ENCODE measurements around the gene IQCF2. TPM values are rescaled to one million over a fixed set of nuclear protein-coding genes. Genes with fewer than 3 reads are reported as not detected.
"Not testable (repeated sequence)": the region's sequence is repeated elsewhere in the genome, so short reads cannot be mapped to it uniquely, and the experiment has no call there.

IQCF2 gene
- total RNA-seq, 1 donor, result not detected

DNA sequence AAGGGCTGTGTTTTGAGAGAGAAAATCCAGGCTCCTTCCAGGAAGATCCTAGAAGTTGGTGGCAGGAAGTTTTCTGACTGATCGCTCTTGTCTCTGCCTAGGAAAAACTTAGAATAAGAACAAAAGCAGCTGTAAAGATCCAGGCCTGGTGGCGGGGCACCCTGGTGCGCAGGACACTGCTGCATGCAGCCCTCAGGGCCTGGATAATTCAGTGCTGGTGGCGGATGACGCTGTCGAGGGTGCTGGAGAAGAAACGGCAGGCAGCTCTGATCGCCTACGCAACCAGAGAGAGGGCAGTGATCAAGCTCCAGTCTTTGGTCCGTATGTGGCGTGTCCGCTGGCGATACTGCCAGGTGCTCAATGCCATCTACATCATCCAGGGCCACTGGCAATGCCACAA is 1.5 kb downstream of the IQCF2 start:
- TF ChIP-seq, protein P1, sequence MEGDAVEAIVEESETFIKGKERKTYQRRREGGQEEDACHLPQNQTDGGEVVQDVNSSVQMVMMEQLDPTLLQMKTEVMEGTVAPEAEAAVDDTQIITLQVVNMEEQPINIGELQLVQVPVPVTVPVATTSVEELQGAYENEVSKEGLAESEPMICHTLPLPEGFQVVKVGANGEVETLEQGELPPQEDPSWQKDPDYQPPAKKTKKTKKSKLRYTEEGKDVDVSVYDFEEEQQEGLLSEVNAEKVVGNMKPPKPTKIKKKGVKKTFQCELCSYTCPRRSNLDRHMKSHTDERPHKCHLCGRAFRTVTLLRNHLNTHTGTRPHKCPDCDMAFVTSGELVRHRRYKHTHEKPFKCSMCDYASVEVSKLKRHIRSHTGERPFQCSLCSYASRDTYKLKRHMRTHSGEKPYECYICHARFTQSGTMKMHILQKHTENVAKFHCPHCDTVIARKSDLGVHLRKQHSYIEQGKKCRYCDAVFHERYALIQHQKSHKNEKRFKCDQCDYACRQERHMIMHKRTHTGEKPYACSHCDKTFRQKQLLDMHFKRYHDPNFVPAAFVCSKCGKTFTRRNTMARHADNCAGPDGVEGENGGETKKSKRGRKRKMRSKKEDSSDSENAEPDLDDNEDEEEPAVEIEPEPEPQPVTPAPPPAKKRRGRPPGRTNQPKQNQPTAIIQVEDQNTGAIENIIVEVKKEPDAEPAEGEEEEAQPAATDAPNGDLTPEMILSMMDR (IDR thresholded peaks at IDR 0.05; ENCODE audit: insufficient read depth, low read depth, low read length), result no peak
- H3K4me3 ChIP-seq (ENCODE audit: low read depth, low read length), result no peak overlapping the region
- no peak for DNase-seq (ENCODE audit: low read depth)

DNA sequence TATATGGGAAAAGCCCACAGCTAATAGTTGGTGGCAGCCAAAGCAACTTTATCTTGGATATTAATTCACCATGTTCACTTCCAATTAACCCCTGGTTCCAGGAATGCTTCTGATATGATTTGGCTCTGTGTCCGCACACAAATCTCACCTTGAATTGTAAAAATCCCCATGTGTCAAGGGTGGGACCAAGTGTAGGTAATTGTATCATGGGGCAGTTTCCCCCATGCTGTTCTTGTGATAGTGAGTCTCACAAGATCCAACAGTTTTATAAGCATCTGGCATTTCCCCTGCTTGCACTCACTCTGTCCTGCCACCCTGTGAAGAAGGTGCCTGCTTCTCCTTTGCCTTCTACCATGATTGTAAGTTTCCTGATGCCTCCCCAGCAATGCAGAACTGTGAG is 7.5 kb downstream of the IQCF2 start:
- DNase-seq (ENCODE audit: low read depth); H3K4me3 ChIP-seq (ENCODE audit: low read depth, low read length): not testable (repeated sequence)

DNA sequence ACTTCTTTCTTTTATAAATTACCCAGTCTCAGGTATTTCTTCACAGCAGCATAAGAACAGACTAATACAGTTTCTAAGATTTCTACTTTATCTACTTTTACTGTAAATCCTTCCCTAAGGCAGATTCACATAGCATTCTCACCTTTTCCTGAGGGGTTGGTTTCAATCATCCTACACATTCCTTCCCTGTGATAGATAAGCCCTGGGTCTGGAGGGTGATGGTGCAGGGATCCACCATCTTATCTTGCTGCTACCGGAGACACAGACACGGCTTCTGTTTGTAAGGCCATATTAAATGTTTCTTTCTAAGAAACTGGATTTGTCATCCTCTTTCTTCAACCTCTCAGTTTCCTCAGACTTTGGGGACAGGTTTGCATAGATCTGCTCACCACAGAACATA is 7.9 kb downstream of the IQCF2 start:
- TF ChIP-seq, protein P1 (IDR thresholded peaks at IDR 0.05; ENCODE audit: insufficient read depth, low read depth, low read length), result no peak
- H3K4me3 ChIP-seq (ENCODE audit: low read depth, low read length), result no peak overlapping the region
- no peak for DNase-seq (ENCODE audit: low read depth)

DNA sequence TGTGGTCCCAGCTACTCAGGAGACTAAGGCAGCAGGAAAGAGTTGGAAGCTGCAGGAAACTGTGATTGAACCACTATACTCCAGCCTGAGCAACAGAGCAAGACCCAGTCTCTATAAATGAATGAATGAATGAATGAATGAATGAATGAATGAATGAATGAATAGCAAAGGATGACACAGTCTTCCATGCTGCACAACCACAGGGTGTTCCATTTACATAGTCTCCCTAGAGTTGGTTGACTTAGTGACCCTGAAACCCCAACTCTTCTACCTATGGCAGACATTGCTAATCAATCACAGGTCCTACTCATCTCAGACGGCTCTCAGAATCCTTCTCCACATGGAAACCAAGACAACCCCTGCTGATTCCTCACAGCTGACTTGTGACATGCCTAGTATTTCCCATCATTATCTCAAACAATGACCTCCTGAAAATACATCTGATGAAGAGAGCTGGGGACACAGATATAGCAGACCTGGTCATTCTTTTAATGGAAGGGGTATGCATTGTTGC is 11.9 kb downstream of the IQCF2 start:
- DNase-seq (ENCODE audit: low read depth), result no peak
- no peak overlapping the region for H3K4me3 ChIP-seq (ENCODE audit: low read depth, low read length)
- TF ChIP-seq, protein P1 (IDR thresholded peaks at IDR 0.05; ENCODE audit: insufficient read depth, low read depth, low read length), result no peak

DNA sequence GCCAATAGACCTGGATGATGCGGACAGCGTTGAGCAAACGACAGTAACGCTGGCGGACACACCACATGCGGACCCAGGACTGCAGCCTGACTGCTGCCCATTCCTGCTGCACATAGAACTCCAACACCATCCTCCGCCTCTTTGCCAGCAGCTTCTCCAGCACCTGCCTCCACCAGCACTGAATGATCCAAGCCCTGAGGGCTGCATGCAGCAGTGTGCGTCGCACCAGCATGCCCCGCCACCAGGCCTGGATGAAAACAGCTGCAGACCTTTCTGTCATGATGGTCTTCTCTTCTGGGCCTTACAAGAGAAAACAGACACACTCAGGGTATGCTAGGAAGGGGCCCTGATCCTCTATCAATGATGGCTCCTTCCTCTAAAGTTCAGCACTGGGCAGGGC is 12.5 kb downstream of the IQCF2 start:
- TF ChIP-seq, protein P1 (IDR thresholded peaks at IDR 0.05; ENCODE audit: insufficient read depth, low read depth, low read length), result no peak
- no peak for DNase-seq (ENCODE audit: low read depth)
- H3K4me3 ChIP-seq (ENCODE audit: low read depth, low read length), result no peak overlapping the region

DNA sequence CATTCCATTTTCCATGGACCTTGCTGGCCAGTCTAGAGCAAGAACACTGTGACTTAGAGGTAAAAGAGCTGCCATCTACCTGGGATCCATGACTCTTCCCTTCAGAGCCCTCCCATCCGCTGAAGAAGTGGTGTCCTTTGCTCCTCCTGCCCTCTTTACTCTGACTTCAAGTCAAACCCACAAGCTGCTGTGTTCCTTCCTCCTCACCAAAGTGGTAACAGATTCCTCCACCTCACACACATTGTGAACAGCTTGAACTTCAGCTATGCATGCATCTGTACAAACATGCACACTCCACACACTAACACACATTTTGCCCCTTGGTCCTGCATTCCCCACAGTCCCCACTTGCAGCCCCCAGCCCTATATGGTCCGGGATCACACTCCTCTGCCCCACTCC is 13.0 kb downstream of the IQCF2 start:
- TF ChIP-seq, protein P1 (IDR thresholded peaks at IDR 0.05; ENCODE audit: insufficient read depth, low read depth, low read length), result no peak
- no peak overlapping the region for H3K4me3 ChIP-seq (ENCODE audit: low read depth, low read length)
- DNase-seq (ENCODE audit: low read depth), result no peak

DNA sequence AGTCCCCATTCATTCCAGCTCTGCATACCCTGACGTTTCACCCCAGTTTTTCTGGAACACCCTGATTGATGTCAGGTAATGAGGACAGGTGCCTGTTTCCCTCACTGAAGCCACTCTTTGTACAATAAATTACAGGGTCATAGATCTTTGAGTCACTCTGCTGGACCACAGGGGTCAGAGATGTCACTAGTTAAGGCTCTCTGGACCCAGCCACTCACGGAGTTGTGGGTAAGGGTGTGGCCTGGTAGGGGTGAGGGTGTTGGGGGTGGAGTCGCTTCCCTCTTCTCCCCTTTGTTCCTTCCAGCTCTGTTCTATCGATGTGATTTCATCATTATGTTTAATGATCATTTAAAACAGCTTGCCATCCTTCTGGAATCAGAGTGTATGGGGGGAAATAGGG is 13.5 kb downstream of the IQCF2 start:
- TF ChIP-seq, protein P1 (IDR thresholded peaks at IDR 0.05; ENCODE audit: insufficient read depth, low read depth, low read length), result no peak
- H3K4me3 ChIP-seq (ENCODE audit: low read depth, low read length), result no peak overlapping the region
- DNase-seq (ENCODE audit: low read depth), result no peak

All from fibroblast of villous mesenchyme (primary cell).